Medulla oblongata (tissue), 1 donor: ENCODE measurements around the gene MLH3.

Experiments used
- DNase-seq: peaks from one replicate; pipeline ENCODE4 v3.0.0-alpha.2; 2015; ENCODE audit errors: extremely low spot score

The MLH3 gene

GRCh38 chr14:74965486-74966153 lies 85.6 kb downstream of the MLH3 start:
- DNase-seq = no peak

GRCh38 chr14:74964787-74965485 lies 86.3 kb downstream of the MLH3 start:
- no peak for DNase-seq
